GM13976 (cell line): ENCODE data around the gene CYP39A1.

Source experiments
- DNase-seq: peaks from one replicate; pipeline ENCODE4 v3.0.0; 2012; ENCODE audit warnings: low spot score
- in situ Hi-C: fragments of 300-500 bp; cut with MboI; formaldehyde crosslinking; loops from one replicate; pipeline ENCODE4 v1.12.0; 2022; ENCODE audit warnings: low sequenced_read_pairs, mixed read lengths, inconsistent platforms; ENCODE audit not compliant: unreplicated experiment
- TF ChIP-seq, protein P1 (sequence below): IDR thresholded peaks from 2 replicates; pipeline ENCODE4 v1.5.1; 2012; ENCODE audit warnings: borderline replicate concordance, mild to moderate bottlenecking; ENCODE audit not compliant: insufficient read depth; ENCODE audit errors: extremely low read depth, missing control alignments, control extremely low read depth

Gene CYP39A1

DNA sequence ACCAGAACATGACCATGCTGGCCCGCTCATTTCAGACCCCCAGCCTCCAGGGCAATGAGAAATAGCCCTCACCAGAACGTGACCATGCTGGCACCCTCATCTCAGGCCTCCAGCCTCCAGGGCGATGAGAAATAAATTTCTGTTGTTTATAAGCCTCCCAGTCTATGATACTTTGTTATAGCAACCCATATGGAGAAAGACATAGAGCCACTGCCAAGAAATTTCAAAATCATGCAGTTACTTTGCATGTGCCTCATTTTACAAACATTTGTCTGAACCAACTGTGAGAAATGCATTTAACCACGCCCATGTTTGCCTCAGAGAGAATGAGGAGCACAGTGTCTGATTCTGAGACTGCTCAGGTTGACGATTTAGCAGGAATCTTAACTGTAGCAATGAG, 15.5 kb downstream of the CYP39A1 start:
- TF ChIP-seq, protein P1, sequence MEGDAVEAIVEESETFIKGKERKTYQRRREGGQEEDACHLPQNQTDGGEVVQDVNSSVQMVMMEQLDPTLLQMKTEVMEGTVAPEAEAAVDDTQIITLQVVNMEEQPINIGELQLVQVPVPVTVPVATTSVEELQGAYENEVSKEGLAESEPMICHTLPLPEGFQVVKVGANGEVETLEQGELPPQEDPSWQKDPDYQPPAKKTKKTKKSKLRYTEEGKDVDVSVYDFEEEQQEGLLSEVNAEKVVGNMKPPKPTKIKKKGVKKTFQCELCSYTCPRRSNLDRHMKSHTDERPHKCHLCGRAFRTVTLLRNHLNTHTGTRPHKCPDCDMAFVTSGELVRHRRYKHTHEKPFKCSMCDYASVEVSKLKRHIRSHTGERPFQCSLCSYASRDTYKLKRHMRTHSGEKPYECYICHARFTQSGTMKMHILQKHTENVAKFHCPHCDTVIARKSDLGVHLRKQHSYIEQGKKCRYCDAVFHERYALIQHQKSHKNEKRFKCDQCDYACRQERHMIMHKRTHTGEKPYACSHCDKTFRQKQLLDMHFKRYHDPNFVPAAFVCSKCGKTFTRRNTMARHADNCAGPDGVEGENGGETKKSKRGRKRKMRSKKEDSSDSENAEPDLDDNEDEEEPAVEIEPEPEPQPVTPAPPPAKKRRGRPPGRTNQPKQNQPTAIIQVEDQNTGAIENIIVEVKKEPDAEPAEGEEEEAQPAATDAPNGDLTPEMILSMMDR = no peak
- in situ Hi-C loops = loop anchor here (25.0 kb wide), 2 partner anchors 425 to 575 kb away; no protein-coding TSS in a partner anchor
- no peak for DNase-seq

DNA sequence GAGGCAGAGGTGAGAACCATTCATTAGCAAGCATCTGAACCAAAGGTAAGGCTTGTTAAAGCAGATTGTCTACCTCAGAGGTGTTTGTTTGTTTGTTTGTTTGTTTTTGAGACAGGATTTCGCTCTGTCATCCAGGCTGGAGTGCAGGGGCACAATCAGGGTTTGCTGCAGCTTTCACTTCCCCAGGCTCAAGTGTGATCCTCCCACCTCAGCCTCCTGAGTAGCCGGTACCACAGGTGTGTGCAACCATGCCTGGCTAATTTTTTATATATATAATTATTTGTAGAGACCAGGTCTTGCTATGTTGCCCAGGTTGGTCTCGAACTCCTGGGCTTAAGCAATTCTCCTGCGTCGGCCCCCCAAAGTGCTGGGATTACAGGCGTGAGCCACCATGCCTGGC, 17.2 kb downstream of the CYP39A1 start:
- no peak for DNase-seq
- in situ Hi-C loops = loop anchor here (25.0 kb wide), 2 partner anchors 423 to 573 kb away; no protein-coding TSS in a partner anchor
- TF ChIP-seq, protein P1 = no peak

DNA sequence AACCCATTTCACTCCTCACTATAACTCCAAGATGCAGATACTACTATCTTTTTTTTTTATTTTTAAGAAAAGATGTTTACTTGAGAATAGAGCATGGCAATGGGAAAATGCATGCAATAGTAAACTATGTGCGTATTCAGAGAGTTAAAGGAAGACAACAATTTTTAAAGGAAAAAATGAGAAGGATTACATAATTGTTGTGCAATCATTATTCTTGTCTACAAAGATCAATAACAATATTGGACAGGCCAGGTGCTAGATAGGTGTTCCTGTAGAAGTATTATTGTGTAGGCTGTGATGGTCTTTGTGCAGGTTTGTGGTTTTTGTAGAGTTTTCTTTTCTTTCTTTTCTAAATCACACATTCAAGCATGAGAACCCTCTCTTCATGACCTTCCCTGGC, 20.6 kb downstream of the CYP39A1 start:
- in situ Hi-C loops = loop anchor here (5.0 to 25.0 kb wide), 3 partner anchors 210 to 570 kb away; no protein-coding TSS in a partner anchor
- no peak for DNase-seq
- TF ChIP-seq, protein P1 = no peak

GRCh38 chr6:46629691-46630090, 22.9 kb downstream of the CYP39A1 start:
- TF ChIP-seq, protein P1 = no peak
- in situ Hi-C loops = loop anchor here (5.0 to 25.0 kb wide), 3 partner anchors 207 to 567 kb away; no protein-coding TSS in a partner anchor
- no peak for DNase-seq

- no peak for DNase-seq
- TF ChIP-seq, protein P1 = no peak
- in situ Hi-C loops = loop anchor here (25.0 kb wide), 2 partner anchors 417 to 567 kb away; no protein-coding TSS in a partner anchor
Measured at GRCh38 chr6:46628976-46629375, 23.6 kb downstream of the CYP39A1 start.

DNA sequence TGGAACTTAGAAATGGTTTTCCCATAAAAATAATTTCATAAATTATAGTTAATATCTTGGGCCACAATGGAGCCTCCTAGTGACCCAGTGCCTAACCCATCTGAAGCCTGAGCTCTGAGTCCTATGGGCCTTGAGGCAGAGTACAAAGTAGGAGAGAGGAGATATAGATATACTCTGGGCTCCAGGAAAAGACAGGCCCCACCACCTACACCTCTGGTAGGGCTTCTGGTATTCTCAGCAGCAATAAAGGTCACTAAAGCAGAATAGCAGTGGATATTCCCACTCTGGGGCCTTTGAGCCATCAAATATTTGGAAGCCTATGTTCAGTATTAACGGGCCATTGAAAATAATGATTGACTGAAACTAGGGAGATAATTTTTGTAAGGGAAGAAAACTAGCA, 24.1 kb downstream of the CYP39A1 start:
- DNase-seq = no peak
- TF ChIP-seq, protein P1 = no peak
- in situ Hi-C loops = loop anchor here (25.0 kb wide), 2 partner anchors 416 to 566 kb away; no protein-coding TSS in a partner anchor
